ENCODE data around the gene RPS6KA2. TPM values are rescaled to one million over a fixed set of nuclear protein-coding genes. Genes with fewer than 3 reads are reported as not detected.
A peak's percentile ranks its signal among the peaks of the same experiment; 100 is the strongest.
"Not testable (repeated sequence)": the region's sequence is repeated elsewhere in the genome, so short reads cannot be mapped to it uniquely, and the experiment has no call there.

RPS6KA2 gene
- total and polyA plus RNA-seq, 8 donors: 7.9 to 95.4 (median 22.9) TPM

- intact Hi-C loops (cut with DNase I): loop anchor here in 1 of 3 donors (10.0 kb wide), 1 partner anchor 118 kb away; no protein-coding TSS in a partner anchor
- no peak overlapping the region for H3K4me3 ChIP-seq
- no peak for TF ChIP-seq CTCF (IDR thresholded peaks at IDR 0.05)
- H3K9me3 ChIP-seq: no peaks in the 10 kb centered on the region
- no peaks in the 10 kb centered on the region for H3K36me3 ChIP-seq
- no peaks in the 10 kb centered on the region for H3K4me1 ChIP-seq
- DNase-seq: no peak
- H3K27me3 ChIP-seq: no peaks in the 10 kb centered on the region
- ATAC-seq: no peak
- no peak overlapping the region for H3K27ac ChIP-seq
- no peak for FAIRE-seq
- 47 to 56% methylated on average over 5 to 6 of the region's 6 CpGs for WGBS, 2 donors
Observed at GRCh38 chr6:166402582-166403277, 224.3 kb downstream of the RPS6KA2 start.

- not testable (repeated sequence) for H3K27ac ChIP-seq, H3K9me3 ChIP-seq, H3K27me3 ChIP-seq, H3K4me3 ChIP-seq, H3K4me1 ChIP-seq, FAIRE-seq, H3K36me3 ChIP-seq
- 23 to 25% methylated on average over 16 of the region's 16 CpGs for WGBS, 2 donors
- ATAC-seq (peak; percentile 81 to 98 (median 94)), DNase-seq (peak in 5 of 6 donors; percentile 44 to 67 (median 52))
- intact Hi-C loops (cut with DNase I): loop anchor here in 2 of 3 donors (2.0 to 10.0 kb wide), 2 partner anchors 116 to 126 kb away; no protein-coding TSS in a partner anchor
- TF ChIP-seq CTCF (IDR thresholded peaks at IDR 0.05): peak; percentile 44 to 71 (median 60)
Observed at GRCh38 chr6:166400649-166401250, 226.3 kb downstream of the RPS6KA2 start.

DNA sequence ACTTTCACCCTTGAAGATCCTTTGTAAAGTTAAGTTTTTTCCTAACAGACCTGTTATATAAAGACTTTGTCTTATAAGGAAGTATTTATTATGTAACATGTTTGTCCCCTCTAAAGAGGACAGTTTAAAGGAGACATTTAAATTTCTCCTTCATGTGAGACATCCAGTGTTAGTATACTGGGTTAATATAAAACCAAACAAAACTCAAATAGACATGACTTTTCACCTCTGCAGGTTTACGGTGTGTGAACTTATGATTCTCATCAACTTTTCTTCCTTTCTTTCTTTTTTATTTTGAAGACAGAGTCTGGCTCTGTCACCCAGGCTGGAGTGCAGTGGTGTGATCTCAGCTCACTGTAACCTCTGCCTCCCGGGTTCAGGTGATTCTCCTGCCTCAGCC, 226.9 kb downstream of the RPS6KA2 start:
- intact Hi-C loops (cut with DNase I): loop anchor here in 2 of 3 donors (2.0 to 10.0 kb wide), 2 partner anchors 115 to 125 kb away; no protein-coding TSS in a partner anchor
- no peaks in the 10 kb centered on the region for H3K36me3 ChIP-seq
- H3K27ac ChIP-seq: no peak overlapping the region
- no peak for TF ChIP-seq CTCF (IDR thresholded peaks at IDR 0.05)
- ATAC-seq (peak in 1 of 4 donors; percentile 8), FAIRE-seq (no peak), DNase-seq (no peak)
- no peak overlapping the region for H3K4me3 ChIP-seq
- 37 to 58% methylated on average over 2 of the region's 2 CpGs for WGBS, 2 donors
- H3K9me3 ChIP-seq: no peaks in the 10 kb centered on the region
- no peaks in the 10 kb centered on the region for H3K27me3 ChIP-seq
- no peaks in the 10 kb centered on the region for H3K4me1 ChIP-seq

GRCh38 chr6:166398348-166398747, 228.7 kb downstream of the RPS6KA2 start:
- WGBS, 2 donors: 77 to 85% methylated on average over 3 of the region's 3 CpGs

More at GRCh38 chr6:166398348-166398747, 228.7 kb downstream of the RPS6KA2 start:
- H3K27me3 ChIP-seq: no peaks in the 10 kb centered on the region
- H3K9me3 ChIP-seq: no peaks in the 10 kb centered on the region
- FAIRE-seq (no peak), DNase-seq (no peak), ATAC-seq (no peak)
- H3K36me3 ChIP-seq: no peaks in the 10 kb centered on the region
- no peak for TF ChIP-seq CTCF (IDR thresholded peaks at IDR 0.05)
- no peak overlapping the region for H3K27ac ChIP-seq
- no peak overlapping the region for H3K4me3 ChIP-seq
- intact Hi-C loops (cut with DNase I): loop anchor here in 2 of 3 donors (5.0 kb wide), 2 partner anchors 81 to 121 kb away; no protein-coding TSS in a partner anchor
- H3K4me1 ChIP-seq: no peaks in the 10 kb centered on the region
